ENCODE results near the gene LRRTM3.

LRRTM3 gene

GRCh38 chr10:67086327-67087134 lies 160.7 kb downstream of the LRRTM3 start:
- in situ Hi-C loops (cut with MboI; ENCODE audit: low sequenced_read_pairs, unreplicated experiment), result no loop called here
- no peak for DNase-seq (ENCODE audit: low spot score)
- TF ChIP-seq, protein P1, sequence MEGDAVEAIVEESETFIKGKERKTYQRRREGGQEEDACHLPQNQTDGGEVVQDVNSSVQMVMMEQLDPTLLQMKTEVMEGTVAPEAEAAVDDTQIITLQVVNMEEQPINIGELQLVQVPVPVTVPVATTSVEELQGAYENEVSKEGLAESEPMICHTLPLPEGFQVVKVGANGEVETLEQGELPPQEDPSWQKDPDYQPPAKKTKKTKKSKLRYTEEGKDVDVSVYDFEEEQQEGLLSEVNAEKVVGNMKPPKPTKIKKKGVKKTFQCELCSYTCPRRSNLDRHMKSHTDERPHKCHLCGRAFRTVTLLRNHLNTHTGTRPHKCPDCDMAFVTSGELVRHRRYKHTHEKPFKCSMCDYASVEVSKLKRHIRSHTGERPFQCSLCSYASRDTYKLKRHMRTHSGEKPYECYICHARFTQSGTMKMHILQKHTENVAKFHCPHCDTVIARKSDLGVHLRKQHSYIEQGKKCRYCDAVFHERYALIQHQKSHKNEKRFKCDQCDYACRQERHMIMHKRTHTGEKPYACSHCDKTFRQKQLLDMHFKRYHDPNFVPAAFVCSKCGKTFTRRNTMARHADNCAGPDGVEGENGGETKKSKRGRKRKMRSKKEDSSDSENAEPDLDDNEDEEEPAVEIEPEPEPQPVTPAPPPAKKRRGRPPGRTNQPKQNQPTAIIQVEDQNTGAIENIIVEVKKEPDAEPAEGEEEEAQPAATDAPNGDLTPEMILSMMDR (IDR thresholded peaks at IDR 0.05; ENCODE audit: borderline replicate concordance, control extremely low read depth, extremely low read depth, insufficient read depth, missing control alignments), result no peak

DNA sequence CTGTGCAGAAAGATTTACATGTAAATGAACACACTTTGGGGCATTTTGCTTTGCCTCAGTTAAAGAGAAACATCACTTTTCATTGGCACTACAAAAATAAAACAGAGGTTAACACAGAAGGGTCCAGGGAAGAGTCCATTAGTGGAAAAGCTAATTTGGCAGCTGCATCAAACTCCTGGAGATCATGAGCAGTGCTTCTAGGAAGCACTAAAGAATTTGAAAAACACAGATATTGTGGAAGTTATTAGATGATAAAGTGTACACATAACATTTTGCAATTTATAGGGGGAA lies 161.2 kb downstream of the LRRTM3 start:
- TF ChIP-seq, protein P1 (IDR thresholded peaks at IDR 0.05; ENCODE audit: borderline replicate concordance, control extremely low read depth, extremely low read depth, insufficient read depth, missing control alignments), result no peak
- in situ Hi-C loops (cut with MboI; ENCODE audit: low sequenced_read_pairs, unreplicated experiment), result no loop called here

DNA sequence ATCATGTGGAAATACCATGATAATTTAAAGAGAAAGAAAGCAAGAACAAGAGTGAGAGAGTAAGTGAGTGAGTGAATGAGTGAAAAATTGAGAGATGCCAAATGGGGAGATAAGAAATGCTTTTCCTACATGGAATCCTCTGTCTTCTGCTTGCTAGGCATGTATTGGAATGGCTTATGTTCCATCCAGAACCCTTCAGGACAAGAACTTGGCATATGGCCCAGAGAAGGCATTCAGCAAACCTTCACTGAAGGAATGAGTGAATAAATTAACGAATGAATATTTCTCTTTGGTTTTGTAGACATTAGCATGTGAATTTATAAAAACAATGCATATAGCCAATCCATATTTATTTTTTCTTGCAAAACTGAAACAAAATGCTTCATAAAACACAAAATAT lies 162.2 kb downstream of the LRRTM3 start:
- DNase-seq (ENCODE audit: low spot score), result no peak
- TF ChIP-seq, protein P1 (IDR thresholded peaks at IDR 0.05; ENCODE audit: borderline replicate concordance, control extremely low read depth, extremely low read depth, insufficient read depth, missing control alignments), result no peak
- in situ Hi-C loops (cut with MboI; ENCODE audit: low sequenced_read_pairs, unreplicated experiment), result no loop called here

More for the DNA sequence above, 161.2 kb downstream of the LRRTM3 start:
- DNase-seq (ENCODE audit: low spot score), result no peak

DNA sequence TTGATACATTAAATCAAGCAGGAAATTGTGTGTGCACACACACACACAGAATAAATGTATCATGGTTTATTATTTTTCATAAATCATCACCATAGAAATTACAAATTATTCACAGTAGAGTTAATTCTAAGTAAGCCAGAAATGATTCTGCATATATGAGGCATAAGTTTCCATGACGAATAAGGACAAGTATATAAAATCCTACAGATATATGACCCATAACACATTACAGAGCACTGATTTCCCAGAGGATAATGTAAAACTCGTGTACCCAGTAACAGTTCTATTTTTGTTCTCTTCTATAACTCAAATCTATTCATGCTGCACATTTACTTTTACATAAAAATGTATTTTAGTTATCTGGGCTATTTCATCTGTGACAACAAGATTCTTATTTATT lies 169.7 kb downstream of the LRRTM3 start:
- TF ChIP-seq, protein P1 (IDR thresholded peaks at IDR 0.05; ENCODE audit: borderline replicate concordance, control extremely low read depth, extremely low read depth, insufficient read depth, missing control alignments), result no peak
- DNase-seq (ENCODE audit: low spot score), result no peak
- in situ Hi-C loops (cut with MboI; ENCODE audit: low sequenced_read_pairs, unreplicated experiment), result no loop called here

DNA sequence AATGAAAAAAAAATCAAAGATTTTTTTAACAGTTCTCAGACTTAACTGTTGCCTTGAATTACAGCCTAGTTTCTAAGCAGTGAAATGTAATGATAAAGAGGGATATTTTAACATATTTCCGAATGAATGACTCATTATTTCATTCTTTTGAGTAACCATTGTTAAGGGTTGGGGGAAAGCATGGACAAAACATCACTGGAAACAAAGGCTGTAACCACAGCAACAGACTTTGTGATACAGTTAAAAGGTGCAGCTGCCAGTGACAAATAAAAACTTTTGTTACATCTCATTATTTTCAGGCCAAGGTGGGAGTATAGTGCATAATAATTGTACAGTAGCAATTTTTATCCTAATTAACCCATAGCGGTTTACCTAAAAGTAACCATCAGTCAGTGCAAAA lies 172.6 kb downstream of the LRRTM3 start:
- DNase-seq (ENCODE audit: low spot score), result no peak
- in situ Hi-C loops (cut with MboI; ENCODE audit: low sequenced_read_pairs, unreplicated experiment), result no loop called here
- TF ChIP-seq, protein P1 (IDR thresholded peaks at IDR 0.05; ENCODE audit: borderline replicate concordance, control extremely low read depth, extremely low read depth, insufficient read depth, missing control alignments), result no peak

DNA sequence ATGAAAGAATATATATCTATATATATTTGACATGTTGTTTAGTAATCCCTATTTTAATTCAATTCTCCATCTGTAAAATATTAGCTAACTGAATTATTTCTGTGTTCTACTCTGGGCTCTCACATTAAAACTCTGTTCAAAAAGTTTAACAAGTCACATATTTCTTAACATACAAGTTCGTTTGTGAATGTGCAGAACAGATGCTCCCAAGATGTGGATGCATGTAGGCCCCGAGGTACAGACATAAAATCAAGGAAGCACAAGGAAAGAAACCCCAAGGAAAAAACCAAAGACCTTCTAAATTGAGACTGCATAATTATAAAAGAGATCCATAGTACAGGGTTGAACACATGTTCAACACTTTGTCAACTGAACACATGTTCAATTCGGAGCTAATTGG lies 175.1 kb downstream of the LRRTM3 start:
- TF ChIP-seq, protein P1 (IDR thresholded peaks at IDR 0.05; ENCODE audit: borderline replicate concordance, control extremely low read depth, extremely low read depth, insufficient read depth, missing control alignments), result no peak
- DNase-seq (ENCODE audit: low spot score), result no peak
- in situ Hi-C loops (cut with MboI; ENCODE audit: low sequenced_read_pairs, unreplicated experiment), result no loop called here
